KG1 (cell line): ENCODE data around the gene FBXL22.
"Not testable (repeated sequence)": the region's sequence is repeated elsewhere in the genome, so short reads cannot be mapped to it uniquely, and the experiment has no call there.

Experiments used
- DNase-seq: peaks from one replicate; lab custom pipeline; 2025; lab: John Stamatoyannopoulos, UW

The FBXL22 gene

DNA sequence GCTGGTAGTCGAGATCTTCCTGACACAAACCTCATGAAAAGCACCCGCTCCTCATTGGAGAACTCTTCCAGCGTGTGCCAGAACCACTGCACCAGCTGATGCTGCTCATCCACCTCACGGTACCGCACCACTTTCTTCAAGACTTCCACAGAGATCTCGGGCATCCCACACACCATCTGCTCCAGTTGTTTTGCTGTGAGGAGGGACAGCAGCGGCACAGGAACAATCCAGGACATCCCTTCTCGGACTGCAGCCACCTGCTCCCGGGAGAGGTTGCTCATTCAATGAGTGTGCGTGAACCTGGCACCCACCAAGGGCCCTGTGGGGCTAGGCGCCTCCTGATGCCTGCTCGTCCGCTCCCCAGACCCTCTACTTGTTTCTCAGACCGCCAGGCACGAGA, 15.1 kb downstream of the FBXL22 start:
- no peak for DNase-seq

DNA sequence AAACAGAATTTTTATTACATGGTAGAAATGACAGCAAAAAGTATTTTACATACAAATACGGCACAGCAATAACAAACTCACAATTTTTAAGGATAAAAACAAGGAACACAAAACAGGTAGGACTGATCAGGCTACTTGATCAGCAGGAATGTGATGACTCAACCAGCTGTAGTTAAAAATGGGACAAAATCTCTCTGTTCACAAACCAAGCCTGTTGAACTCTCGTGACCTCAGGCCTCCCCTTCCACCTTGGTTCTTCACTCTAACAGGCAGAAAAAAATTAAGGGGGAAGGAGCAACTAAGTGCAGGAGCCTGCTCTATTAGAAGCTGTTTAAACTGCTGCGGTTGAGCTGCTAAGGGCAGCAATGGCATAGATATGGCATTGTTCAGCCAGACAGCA, 18.7 kb downstream of the FBXL22 start:
- DNase-seq: no peak

DNA sequence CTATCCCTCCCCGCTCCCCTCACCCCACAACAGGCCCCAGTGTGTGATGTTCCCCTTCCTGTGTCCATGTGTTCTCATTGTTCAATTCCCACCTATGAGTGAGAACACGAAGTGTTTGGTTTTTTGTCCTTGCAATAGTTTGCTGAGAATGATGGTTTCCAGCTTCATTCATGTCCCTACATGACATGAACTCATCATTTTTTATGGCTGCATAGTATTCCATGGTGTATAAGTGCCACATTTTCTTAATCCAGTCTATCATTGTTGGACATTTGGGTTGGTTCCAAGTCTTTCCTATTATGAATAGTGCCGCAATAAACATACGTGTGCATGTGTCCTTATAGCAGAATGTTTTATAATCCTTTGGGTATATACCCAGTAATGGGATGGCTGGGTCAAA, 20.0 kb downstream of the FBXL22 start:
- not testable (repeated sequence) for DNase-seq

DNA sequence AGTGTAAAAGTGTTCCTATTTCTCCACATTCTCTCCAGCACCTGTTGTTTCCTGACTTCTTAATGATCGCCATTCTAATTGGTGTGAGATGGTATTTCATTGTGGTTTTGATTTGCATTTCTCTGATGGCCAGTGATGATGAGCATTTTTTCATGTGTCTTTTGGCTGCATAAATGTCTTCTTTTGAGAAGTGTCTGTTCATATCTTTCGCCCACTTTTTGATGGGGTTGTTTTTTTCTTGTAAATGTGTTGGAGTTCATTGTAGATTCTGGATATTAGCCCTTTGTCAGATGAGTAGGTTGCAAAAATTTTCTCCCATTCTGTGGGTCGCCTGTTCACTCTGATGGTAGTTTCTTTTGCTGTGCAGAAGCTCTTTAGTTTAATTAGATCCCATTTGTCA, 20.4 kb downstream of the FBXL22 start:
- not testable (repeated sequence) for DNase-seq

DNA sequence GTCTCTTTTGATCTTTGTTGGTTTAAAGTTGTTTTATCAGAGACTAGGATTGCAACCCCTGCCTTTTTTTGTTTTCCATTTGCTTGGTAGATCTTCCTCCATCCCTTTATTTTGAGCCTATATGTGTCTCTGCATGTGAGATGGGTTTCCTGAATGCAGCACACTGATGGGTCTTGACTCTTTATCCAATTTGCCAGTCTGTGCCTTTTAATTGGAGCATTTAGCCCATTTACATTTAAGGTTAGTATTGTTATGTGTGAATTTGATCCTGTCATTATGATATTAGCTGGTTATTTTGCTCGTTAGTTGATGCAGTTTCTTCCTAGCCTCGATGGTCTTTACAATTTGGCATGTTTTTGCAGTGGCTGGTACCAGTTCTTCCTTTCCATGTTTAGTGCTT, 23.6 kb downstream of the FBXL22 start:
- not testable (repeated sequence) for DNase-seq

DNA sequence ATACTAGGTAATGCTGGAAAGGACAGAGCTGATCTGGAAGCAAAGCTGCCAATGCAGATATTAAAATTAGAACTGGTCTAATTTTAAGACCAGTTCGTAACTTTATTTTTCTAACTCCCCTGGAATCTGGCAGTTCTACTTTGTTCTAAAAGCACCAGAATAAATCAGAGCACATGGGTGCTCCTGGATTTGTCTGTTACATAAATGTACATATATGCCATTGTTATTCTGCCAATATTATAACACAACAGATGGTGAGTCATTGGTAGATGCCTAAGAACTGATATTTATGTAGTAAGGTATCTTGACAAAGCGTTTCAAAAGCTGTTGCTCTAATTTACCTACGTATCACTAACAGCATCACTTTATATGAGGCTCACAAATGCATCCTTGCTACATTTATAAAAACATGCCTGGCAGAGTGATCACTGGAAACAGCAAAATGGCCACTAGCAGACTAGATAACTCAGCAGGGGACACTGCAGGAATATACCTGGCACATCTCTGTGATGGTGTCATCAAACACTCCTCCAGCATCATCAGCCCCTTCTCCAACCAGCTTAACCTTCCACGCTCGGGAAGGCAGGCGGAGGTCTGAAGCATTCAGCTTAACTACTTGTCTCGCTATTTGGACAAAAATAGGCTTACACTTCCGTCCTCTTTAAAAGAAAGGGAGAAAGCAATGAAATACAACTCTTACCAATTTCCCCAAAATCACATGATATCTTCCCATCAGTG, 26.2 kb downstream of the FBXL22 start:
- DNase-seq: no peak

DNA sequence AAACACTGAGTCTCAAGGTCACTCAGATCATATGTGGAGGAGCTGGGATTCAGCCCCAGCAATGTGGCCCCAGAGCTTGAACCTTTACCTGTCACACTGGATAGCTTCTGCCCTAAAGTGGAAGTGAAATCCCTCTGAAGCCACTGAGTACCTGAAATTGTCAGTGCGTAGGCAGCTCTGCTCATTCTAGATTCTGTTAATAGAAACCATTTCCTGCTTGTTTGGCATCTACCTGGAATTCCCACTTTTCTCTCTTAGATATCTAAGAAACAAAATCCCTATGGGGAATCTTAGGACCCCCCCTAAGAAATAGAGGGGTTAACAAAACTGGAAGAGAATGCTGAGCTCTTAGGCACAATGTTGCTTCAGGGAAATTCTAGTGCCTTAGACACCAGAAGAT, 29.8 kb downstream of the FBXL22 start:
- DNase-seq: no peak

DNA sequence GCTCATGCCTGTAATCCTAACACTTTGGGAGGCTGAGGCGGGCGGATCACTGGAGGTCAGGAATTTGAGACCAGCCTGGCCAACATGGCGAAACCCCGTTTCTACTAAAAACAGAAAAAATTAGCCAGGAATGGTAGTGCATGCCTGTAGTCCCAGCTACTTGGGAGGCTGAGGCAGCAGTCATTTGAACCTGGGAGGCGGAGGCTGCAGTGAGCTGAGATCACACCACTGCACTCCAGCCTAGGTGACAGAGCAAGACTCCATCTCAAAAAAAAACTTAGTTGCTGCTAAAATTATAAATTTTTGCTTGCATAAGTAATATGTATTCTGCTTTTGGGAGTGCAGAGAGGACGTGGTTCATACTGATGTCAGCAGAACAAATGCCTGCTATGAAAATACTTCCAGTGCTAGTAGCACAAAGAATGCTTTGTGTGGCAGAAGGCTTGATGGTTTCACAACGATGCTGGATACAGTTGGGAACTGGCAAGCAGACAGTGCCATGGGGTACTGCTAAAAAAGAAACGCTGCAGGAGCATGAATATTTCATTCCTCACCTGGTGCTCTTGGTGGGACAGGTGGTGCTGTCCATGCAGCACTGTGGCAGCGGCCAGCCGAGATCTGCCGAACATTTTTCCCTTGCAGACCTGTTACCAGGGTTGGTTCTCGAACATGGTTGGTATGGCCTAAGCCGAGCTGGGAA, 31.1 kb downstream of the FBXL22 start:
- no peak for DNase-seq

DNA sequence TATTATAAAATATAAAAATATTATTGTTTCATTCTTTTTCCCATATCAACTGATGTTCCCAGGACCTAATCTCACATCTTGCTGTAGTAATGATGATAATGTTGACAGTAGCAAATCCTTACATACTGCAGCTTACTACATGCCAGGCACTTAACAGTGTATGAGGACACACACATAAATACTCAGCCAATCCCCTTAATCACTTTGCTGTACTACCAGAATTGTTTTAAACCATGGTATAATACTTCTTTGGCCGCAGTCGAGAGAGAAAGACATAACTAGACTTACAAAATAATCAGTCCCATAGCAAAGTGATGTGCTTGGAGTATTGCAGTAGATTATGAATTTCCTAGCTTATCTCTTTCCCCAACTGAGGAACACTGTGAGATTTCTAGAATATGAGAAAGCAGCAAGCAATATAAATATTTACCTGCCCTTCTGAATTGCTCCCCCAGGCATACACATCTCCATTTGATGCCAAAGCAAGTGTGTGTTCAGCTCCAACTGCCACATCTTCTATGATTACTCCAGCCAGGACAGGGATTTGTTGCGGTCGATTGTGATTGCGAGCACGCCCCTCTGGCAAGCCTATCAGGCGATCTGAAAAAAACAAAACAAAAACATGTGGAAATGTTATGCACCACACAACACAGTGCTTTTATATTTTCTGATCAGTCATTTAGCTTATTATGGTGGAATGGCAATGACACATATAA, 33.0 kb downstream of the FBXL22 start:
- no peak for DNase-seq

DNA sequence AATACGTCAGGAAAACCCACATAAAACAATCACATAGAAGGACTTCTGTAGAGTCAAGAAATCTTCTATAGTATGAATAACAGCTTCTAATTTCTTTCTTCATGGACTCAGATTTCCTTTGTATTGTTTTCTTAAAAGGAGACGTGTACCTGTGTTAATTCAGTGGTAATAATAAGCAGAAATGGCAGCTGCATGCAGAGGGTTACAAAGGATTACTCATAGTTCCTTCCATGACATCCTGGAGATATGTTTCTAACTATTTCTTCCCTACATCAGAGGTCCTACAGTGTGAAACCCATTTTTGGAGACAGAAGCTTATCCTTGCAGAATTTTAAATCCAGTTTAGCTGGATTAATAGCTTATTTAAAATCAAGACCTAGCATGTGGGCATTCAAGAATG, 36.1 kb downstream of the FBXL22 start:
- DNase-seq: no peak

DNA sequence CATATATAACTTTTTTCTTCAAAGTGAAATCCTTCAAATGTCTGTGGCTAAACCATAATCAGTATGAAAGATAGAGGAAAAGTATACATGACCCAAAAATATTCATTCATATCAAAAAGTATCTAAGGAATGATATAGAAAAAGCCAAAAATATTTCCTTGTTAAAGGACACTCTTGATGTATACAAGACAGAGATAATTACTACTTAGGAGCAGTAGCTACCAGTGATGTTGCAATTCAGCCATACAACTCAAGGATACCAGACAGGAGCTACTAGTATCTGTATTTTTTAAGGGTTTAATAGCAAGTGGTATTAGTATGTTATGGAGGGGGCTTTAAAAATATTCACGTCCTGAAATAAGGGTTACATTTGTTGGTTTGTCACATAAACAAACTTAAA, 37.0 kb downstream of the FBXL22 start:
- DNase-seq: no peak

DNA sequence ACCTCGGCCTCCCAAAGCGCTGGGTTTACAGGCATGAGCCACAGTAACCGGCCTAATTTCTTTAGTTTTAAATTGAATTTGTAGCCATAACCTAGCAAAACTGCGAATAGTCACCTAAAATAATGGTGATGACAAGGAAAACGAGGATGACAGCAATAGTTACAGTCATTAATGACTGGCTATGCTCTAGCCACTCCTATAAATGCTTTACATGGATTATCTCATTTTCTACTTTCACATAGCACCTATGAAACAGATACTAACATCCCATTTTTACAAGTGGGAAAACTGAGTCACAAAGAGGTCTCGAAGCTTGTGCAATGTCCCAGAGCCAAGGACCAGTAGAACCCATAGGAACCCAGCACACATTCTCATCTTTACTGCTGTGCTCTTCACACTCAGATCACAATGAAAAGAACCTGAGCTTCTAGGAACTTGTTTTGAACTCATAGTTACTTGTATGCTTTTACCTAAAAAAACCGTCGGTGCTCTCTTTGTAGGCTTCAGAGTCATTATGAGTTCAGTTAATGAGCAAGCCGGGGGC, 39.4 kb downstream of the FBXL22 start:
- no peak for DNase-seq

DNA sequence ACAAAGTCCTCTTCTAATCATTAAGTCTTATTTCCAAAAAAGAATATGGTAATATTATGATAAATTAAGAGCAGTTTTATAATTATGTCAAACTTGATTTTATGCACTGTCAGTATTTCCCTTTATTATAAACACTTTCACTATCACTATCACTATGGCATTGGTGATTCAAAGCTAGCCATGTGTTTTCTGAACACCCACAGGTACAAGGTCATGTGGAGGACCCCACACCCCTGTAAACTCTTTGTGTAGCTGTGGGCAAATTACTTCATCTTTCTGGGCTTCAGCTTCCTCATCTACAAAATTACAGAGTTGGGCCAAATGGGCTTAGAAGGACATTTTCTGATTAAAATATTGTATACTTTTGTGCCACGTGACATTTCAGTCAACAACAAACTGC, 41.7 kb downstream of the FBXL22 start:
- DNase-seq: no peak

DNA sequence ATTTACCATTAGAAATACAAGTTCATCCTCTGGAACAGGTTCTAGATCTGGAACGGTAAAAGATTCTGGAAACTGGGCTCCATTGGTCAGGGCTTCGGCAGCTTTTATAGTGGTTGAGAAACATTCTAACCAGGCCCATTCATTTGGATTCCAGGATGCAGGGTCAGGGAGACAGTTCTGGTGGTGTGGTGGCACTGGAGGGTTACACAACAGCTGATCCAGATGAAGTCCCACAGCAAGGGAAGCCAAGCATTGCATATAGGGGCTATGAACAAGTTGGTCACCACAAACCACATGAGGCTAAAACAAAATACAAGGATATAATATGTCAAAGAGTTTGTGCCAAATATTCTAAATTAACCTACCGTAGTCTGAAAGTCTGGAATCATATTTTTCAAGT, 43.0 kb downstream of the FBXL22 start:
- DNase-seq: no peak
